Aorta (tissue), 5 donors: ENCODE results near the gene FAM219A. TPM values are rescaled to one million over a fixed set of nuclear protein-coding genes. Genes with fewer than 3 reads are reported as not detected.

Source experiments
- ATAC-seq: fragments of 200-7000 bp; cut with Tn5 transposase; one replicate; pipeline ENCODE4 v1.9.1; 2022; ENCODE audit warnings: moderate library complexity; ENCODE audit not compliant: low FRiP score
- DNase-seq, 2 donors: peaks; one replicate each; pipeline ENCODE4 v3.0.0-alpha.2; 2020
- H3K27ac ChIP-seq, 2 donors: one replicate each; pipeline ENCODE4 v1.5.1; 2013; ENCODE audit warnings: low read length in 2 of 2, mild to moderate bottlenecking in 2 of 2, moderate library complexity in 2 of 2, control low read depth in 1 of 2, inconsistent platforms in 1 of 2, low read depth in 1 of 2
- H3K27me3 ChIP-seq, 2 donors: one replicate each; pipeline ENCODE4 v1.6.1; 2013; ENCODE audit warnings: control low read depth in 1 of 2, low read length in 1 of 2, mild to moderate bottlenecking in 1 of 2, moderate library complexity in 1 of 2; ENCODE audit not compliant: insufficient read depth in 2 of 2, control insufficient read depth in 1 of 2
- H3K36me3 ChIP-seq, 2 donors: one replicate each; pipeline ENCODE4 v1.6.1; 2013; ENCODE audit warnings: control low read depth in 1 of 2, low read length in 1 of 2, mild to moderate bottlenecking in 1 of 2; ENCODE audit not compliant: insufficient read depth in 2 of 2, control insufficient read depth in 1 of 2
- H3K4me1 ChIP-seq, 2 donors: one replicate each; pipeline ENCODE4 v1.6.1; 2013; ENCODE audit warnings: low read length in 2 of 2, control low read depth in 1 of 2, mild to moderate bottlenecking in 1 of 2, moderate library complexity in 1 of 2; ENCODE audit not compliant: insufficient read depth in 2 of 2, control insufficient read depth in 1 of 2
- H3K4me3 ChIP-seq, 2 donors: one replicate each; pipeline ENCODE4 v1.5.1; 2013; ENCODE audit warnings: low read length in 2 of 2, control low read depth in 1 of 2, mild to moderate bottlenecking in 1 of 2
- H3K9me3 ChIP-seq: one replicate; pipeline ENCODE4 v1.6.1; 2013; ENCODE audit warnings: mild to moderate bottlenecking, low read length; ENCODE audit not compliant: control insufficient read depth
- WGBS, 2 donors: extraction: QIAGEN DNeasy Blood & Tissue Kit; methylation state at CpG; one replicate each; pipeline ENCODE4 v1.1.7; 2013; 5-methylcytosine and 5-hydroxymethylcytosine counted together
- intact Hi-C, 2 donors: fragments of 100-400 bp; cut with DNase I; formaldehyde crosslinking; loops; one replicate each; pipeline versions ENCODE4 v1.14.2 to v1.15.0; 2022
- polyA plus RNA-seq, 2 donors: library from polyadenylated mRNA; stranded (reverse); fragments of 200-250 nt; gene quantifications; one replicate each; pipeline ENCODE4 v1.2.3, GENCODE V29; 2013
- total RNA-seq, 2 donors: library from RNA; stranded (reverse); fragmentation: NEBNext Ultra II Directional; extraction: Animal tissue kit (Norgen Biotek cat#: 25700); gene quantifications; one replicate each; pipeline ENCODE4 v1.2.1, GENCODE V29; 2021
- donor health status: healthy with polysubstance abuse.
- donor health status: Bipolar disorder and iron deficiency.
- donor health status: DM: no; HTN: no; CAD: no.
- donor health status: DM: no; HTN: no; CAD: no.
- donor health status: DM: yes; HTN: yes; CAD: no.

Gene FAM219A
- total and polyA plus RNA-seq, 4 donors, result 10.1 to 48.0 (median 27.3) TPM

DNA sequence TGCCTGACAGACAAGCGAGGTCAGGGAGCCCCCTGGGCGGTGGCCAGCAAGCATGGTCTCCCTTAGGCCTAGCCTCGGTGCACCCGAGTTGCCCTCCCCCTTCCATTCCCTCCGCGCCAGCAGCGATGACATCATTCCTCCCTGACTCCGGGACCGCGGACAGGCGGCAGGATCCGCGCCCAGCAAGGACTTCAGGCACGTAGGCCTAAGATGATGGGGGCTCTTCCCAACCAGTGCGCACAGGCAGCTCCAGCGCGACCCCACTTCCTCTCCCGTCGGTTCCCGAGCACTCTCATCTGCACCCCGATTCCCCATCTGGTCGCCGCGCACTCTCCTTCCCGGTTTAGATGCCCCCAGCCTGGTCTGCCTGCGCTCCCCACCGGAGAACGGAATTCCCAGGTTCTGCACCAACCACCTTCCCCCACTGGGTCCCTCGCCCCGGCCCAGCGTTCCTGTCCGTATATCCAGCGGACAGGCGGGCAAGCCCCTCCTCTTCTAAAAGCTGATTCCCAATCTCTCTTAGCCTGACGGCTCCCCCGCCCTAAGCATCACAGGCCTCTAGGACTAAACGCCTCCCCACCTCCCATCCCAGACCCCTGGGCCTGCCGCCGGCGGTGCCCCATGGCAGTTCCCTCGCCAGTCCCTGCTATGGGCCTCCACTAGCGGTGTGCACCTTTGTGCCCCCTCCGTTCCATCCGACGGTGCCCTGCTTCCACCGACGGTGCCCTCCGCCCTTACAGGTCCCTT lies 931 bp downstream of the FAM219A start:
- peak; percentile 86 to 93 for DNase-seq
- Histone ChIP-seq H3K27ac (peak overlapping the region in 1 of 2 donors; percentile 32), H3K9me3 (no peaks in the 10 kb centered on the region), H3K4me3 (peak overlapping the region; percentile 88), H3K27me3 (no peaks in the 10 kb centered on the region), H3K4me1 (no peaks in the 10 kb centered on the region), H3K36me3 (no peaks in the 10 kb centered on the region)
- intact Hi-C loops, result loop anchor here (5.0 kb wide), 3 partner anchors 45 to 140 kb away; partner anchors contain the start of gene ENHO (in 1 of the 2)
- ATAC-seq, result peak; percentile 85
- 2% methylated on average over 48 of the region's 48 CpGs for WGBS, 2 donors

DNA sequence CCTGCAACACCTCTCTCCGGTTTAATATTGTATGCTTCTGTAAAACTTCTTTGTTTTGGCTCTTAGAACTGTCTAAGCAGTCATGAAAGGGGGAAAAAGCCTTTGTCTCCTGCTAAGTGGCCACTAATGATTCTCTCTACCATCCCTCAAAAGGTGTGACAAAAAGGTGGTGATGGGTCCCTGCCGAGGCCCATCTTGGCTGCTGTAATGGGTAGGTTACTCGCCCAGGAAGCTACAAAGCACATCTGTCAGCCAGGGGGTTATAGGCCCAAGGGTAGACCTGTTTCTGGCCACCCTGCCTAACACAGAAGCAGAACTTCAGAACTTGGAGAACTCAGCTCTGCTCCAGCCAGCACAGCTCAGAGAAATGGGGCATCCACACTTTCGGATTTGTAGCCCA lies 1.6 kb downstream of the FAM219A start:
- H3K9me3 ChIP-seq, result no peaks in the 10 kb centered on the region
- no peaks in the 10 kb centered on the region for H3K36me3 ChIP-seq
- no peaks in the 10 kb centered on the region for H3K27me3 ChIP-seq
- no peak overlapping the region for H3K27ac ChIP-seq
- DNase-seq (no peak), ATAC-seq (no peak)
- no peaks in the 10 kb centered on the region for H3K4me1 ChIP-seq
- H3K4me3 ChIP-seq, result no peak overlapping the region
- intact Hi-C loops, result loop anchor here (5.0 kb wide), 3 partner anchors 46 to 141 kb away; partner anchors contain the start of gene ENHO (in 1 of the 2)
- 26 to 35% methylated on average over 4 of the region's 4 CpGs for WGBS, 2 donors

DNA sequence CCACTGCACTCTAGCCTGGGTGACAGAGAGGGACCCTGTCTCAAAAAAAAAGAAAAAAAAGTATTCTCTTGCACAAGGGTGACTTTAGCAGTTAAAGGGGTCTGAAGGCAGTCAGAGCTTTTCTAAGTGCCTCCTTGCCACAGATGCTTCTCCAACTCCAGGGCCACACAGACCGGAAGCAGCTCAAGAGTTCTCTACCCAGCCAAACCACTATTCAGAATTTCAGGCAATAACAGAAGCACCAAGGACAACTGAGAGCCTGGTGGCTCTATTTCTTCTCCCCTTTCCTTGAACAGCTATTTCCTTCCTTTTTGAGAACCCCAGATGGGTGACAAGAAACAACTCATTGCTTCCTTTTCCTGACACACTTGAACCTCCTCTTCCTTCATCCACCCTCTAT lies 2.2 kb downstream of the FAM219A start:
- 88 to 94% methylated on average over 1 of the region's 1 CpG for WGBS, 2 donors
- H3K27me3 ChIP-seq, result no peaks in the 10 kb centered on the region
- intact Hi-C loops, result loop anchor here (5.0 kb wide), 3 partner anchors 46 to 141 kb away; partner anchors contain the start of gene ENHO (in 1 of the 2)

DNA sequence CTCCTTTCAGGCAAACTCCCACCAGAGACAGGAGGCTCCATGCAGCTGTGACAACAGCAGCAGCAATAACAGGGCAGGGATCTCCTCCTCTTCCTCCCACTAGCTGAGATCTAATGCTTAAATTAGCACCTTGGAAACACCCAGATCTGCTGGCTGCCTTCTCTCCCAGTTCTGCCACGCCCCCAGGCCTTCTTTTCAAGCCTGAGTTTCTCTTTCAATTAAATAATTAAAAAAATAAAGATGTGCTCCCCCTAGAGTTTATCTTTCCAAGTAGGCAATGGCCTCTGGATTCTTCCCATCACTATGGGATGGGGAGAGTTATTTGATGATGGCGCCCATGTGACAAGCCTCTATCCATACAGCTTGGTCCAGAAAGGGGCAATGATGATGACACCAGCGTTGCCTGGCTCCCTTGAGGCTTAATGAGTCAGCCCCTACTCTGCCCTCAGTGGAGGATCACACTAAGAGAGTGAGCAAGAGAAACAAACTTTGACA lies 3.8 kb downstream of the FAM219A start:
- intact Hi-C loops, result loop anchor here (5.0 kb wide), 3 partner anchors 48 to 143 kb away; partner anchors contain the start of gene ENHO (in 1 of the 2)
- WGBS, 2 donors, result 84 to 87% methylated on average over 3 of the region's 3 CpGs
- DNase-seq, result no peak
- Histone ChIP-seq H3K4me1 (no peaks in the 10 kb centered on the region), H3K36me3 (no peaks in the 10 kb centered on the region), H3K27me3 (no peaks in the 10 kb centered on the region), H3K9me3 (no peaks in the 10 kb centered on the region), H3K27ac (no peak overlapping the region), H3K4me3 (no peak overlapping the region)
- ATAC-seq, result no peak

More for the DNA sequence above, 2.2 kb downstream of the FAM219A start:
- DNase-seq (no peak), ATAC-seq (no peak)
- H3K4me1 ChIP-seq, result no peaks in the 10 kb centered on the region
- H3K27ac ChIP-seq, result no peak overlapping the region
- H3K4me3 ChIP-seq, result no peak overlapping the region
- H3K9me3 ChIP-seq, result no peaks in the 10 kb centered on the region
- no peaks in the 10 kb centered on the region for H3K36me3 ChIP-seq

DNA sequence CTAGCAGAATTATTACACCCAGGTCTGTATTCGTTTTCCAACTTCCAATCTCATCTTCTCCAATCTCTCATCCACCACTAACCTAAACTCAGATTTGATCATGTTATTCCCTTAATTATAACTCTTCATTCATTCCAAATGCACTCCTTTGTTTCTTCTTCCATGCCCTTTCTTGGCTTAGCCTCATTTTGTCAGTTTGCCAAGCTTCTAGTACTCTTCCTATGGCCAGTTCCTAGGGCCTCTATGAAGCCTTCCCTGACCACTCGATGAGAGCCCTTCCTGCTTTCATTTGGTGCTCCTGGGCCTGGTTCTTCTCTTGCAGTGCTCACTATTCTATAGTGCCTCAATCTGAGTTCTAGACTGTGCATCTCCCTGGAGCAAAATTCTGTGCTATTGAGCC lies 5.8 kb downstream of the FAM219A start:
- H3K4me1 ChIP-seq, result peaks cover 0 to 2% of the 10 kb centered on the region in 2 donors
- WGBS, 2 donors, result 79 to 81% methylated on average over 2 of the region's 2 CpGs
- DNase-seq (no peak), ATAC-seq (no peak)
- no peak overlapping the region for H3K27ac ChIP-seq
- H3K36me3 ChIP-seq, result no peaks in the 10 kb centered on the region
- intact Hi-C loops, result no loop called here
- no peaks in the 10 kb centered on the region for H3K27me3 ChIP-seq
- H3K4me3 ChIP-seq, result no peak overlapping the region
- H3K9me3 ChIP-seq, result no peaks in the 10 kb centered on the region

DNA sequence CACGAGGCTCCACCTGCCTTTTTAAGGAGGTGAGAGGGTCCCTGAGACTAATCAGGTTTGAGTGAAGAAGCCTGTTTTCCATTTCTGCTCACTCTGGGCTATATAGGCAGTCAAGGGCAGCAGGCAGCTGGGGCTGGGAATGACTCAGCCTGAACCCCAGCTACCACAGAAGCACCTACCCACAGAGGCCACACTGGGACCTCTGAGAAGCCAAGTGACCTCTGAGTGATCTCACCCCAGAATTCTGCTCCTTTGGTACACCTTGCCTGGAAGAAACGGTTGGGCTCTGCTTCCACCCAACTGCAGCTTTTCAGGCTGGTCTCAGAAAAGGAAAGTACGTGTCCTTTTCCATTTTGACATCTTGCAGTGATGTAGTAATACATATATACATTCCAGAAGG lies 6.8 kb downstream of the FAM219A start:
- H3K27me3 ChIP-seq, result no peaks in the 10 kb centered on the region
- no peak overlapping the region for H3K4me3 ChIP-seq
- H3K4me1 ChIP-seq, result peaks cover 0 to 2% of the 10 kb centered on the region in 2 donors
- ATAC-seq, result no peak
- H3K9me3 ChIP-seq, result no peaks in the 10 kb centered on the region
- no peaks in the 10 kb centered on the region for H3K36me3 ChIP-seq
- no peak for DNase-seq
- intact Hi-C loops, result no loop called here
- WGBS, 2 donors, result 62% methylated on average over 3 of the region's 3 CpGs
- no peak overlapping the region for H3K27ac ChIP-seq

DNA sequence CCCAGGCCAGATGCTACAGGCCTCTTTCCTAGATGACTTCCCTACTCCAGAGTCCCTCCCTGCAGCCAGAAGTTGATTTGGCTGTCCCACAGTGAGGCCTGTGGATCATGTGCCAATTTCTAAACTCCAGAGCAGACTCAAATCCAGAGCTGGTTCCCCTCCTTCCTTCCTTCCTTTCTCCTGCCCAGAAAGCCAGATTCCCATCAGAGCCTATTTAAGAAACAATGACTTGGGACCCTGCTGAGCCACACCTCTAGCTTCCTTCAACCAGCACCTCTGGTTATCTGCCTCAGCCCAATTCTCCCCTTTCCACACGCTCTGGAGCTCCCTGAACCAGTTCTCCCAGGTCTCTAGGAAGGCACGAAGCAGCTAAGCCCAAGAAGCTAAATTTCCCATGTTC lies 7.2 kb downstream of the FAM219A start:
- intact Hi-C loops, result no loop called here
- DNase-seq (no peak), ATAC-seq (peak; percentile 31)
- 83 to 84% methylated on average over 2 of the region's 2 CpGs for WGBS, 2 donors
- no peaks in the 10 kb centered on the region for H3K9me3 ChIP-seq
- no peak overlapping the region for H3K4me3 ChIP-seq
- no peak overlapping the region for H3K27ac ChIP-seq
- no peaks in the 10 kb centered on the region for H3K27me3 ChIP-seq
- no peaks in the 10 kb centered on the region for H3K36me3 ChIP-seq
- peaks cover 0 to 2% of the 10 kb centered on the region in 2 donors for H3K4me1 ChIP-seq

DNA sequence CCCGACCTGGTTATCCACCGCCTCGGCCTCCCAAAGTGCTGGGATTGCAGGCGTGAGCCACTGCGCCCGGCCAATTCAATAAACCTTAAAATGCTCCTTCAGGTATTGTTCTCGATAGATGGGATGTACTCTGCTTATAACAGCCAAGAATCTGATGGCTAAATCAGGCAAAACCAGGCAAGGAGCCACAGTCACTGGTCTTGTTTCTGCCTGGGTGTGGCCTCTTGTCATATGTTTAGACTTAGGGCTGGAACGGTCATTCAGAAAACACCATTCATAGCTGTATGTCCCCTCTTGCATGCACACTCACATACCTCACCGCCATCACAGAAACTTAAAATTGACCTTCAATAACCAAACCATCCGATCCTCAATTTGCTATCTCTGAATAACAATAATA lies 7.7 kb downstream of the FAM219A start:
- H3K4me3 ChIP-seq, result no peak overlapping the region
- H3K36me3 ChIP-seq, result no peaks in the 10 kb centered on the region
- 94 to 95% methylated on average over 10 of the region's 10 CpGs for WGBS, 2 donors
- no peaks in the 10 kb centered on the region for H3K27me3 ChIP-seq
- no peak for ATAC-seq
- no peaks in the 10 kb centered on the region for H3K9me3 ChIP-seq
- peaks cover 0 to 2% of the 10 kb centered on the region in 2 donors for H3K4me1 ChIP-seq
- intact Hi-C loops, result no loop called here
- H3K27ac ChIP-seq, result no peak overlapping the region
- DNase-seq, result no peak

DNA sequence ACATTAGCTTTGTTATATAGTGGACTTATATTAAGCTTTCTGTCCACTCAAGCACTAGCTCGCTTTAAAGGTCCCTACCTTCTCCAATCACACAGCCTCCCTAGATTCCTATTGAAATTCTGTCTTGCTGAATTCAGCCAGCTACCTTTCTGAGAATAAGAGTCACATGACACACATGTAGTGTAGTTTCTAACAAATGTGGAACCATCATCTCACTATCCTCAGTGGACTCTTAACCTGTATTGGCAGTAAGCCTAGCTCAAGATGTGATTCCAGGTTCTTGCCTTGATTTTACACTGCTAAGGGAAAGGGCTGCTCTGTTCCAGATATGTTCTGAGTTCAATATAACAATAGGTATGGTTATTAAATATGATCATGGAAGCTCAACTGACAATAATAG lies 11.4 kb downstream of the FAM219A start:
- no peaks in the 10 kb centered on the region for H3K27me3 ChIP-seq
- 95 to 100% methylated on average over 1 of the region's 1 CpG for WGBS, 2 donors
- H3K36me3 ChIP-seq, result no peaks in the 10 kb centered on the region
- H3K4me1 ChIP-seq, result peaks cover 0 to 2% of the 10 kb centered on the region in 2 donors
- intact Hi-C loops, result no loop called here
- no peak overlapping the region for H3K27ac ChIP-seq
- no peak for ATAC-seq
- H3K4me3 ChIP-seq, result no peak overlapping the region
- DNase-seq, result no peak
- no peaks in the 10 kb centered on the region for H3K9me3 ChIP-seq
